ENCODE results near the gene LGR5.
"Not testable (repeated sequence)": the region's sequence is repeated elsewhere in the genome, so short reads cannot be mapped to it uniquely, and the experiment has no call there.

Gene LGR5

DNA sequence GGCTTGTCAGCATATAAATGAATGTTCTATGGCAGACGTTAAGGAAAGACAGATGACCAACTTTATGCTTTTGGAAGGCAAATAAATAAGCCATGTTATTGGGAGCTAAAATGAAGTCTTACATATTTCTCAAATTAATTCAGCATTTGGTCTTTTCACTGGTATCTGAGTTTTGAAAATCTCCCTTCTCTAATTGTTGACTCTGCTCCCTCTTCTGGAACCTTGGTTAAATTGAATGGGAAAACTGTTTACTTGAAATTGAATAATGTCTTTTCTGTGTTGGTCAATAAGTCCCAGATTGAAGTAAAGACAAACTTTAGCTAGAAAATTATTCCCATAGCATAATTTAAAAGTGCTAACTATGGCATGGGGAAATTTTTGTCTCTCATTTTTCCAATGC, 38.7 kb downstream of the LGR5 start:
- no peak for DNase-seq

DNA sequence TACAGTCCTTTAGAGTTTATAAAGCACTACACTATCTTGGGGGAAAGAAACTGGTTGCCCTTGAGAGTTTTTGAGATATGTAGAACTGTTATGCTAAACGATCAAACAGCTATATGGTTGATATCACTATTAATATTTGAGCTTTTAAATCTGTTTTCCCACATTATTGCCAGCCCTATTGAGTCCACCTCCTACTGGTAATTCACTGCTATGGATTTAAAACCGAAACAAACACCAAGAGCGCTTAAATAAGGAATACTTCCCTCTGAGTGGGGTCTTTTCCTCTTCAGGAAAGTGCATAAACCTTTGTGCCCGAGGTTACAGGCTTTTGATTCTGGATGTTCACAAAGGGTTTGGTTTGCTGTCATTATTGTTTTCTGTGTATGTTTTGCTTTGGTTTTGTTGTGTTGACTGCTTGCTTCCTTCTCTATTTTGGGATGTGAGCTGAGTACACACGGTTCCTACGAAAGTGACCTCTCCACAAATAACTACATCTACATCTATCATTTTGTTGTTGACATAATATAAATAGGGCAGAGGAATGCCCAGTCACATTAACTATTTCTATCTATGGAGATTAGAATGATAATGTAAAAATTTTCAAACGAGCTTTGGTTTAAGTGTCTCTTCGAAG, 44.8 kb downstream of the LGR5 start:
- DNase-seq: no peak

DNA sequence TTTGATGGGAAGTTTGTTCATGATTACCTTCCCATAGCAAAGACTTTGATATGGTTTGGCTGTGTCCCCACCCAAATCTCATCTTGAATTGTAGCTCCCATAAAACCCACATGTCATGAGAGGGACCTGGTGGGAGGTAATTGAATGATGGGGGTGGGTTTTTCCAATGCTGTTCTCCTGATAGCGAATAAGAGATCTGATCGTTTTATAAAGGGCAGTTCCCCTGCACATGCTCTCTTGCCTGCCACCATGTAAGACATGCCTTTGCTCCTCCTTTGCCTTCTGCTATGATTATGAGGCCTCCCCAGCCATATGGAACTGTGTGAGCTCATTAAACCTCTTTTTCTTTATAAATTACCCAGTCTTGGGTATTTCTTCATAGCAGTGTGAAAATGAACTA, 51.2 kb downstream of the LGR5 start:
- DNase-seq: not testable (repeated sequence)

DNA sequence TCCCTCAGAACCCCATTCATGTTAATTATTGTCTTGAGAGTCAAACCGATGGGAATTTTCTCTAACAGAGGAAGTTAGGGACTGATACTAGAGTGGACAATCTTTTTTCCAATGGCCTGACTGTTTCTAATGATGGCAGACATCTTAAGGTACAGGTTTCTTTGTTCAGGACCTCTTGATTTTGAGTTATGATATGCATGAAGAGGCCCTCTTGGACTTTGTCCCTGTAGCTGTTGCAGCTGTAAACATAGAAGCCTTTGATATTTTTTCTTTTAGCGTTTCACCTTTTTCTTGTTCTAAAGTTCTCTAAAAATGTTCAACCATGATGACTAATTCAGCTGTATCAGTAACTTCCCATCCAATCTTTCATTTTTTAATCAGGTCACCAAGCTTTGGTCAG, 53.0 kb downstream of the LGR5 start:
- no peak for DNase-seq

DNA sequence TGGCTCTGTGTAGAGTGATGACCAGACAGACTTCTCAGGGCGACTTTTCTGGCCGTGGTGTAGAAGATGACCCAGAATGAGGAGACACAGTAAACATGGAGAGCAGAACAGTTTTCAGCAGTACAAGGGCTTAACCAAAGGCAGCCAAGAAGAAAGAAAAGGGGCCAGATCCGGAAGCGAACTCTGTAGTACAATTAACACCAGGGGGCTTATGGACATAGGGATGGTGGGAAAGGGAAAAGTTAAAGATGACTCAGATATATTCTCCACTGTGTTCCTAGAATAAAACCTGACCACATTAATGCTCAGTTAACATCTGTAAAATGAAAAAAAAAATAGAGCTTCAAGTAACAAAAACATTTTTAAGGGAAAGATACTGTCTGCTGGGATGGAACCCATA, 60.2 kb downstream of the LGR5 start:
- no peak for DNase-seq

DNA sequence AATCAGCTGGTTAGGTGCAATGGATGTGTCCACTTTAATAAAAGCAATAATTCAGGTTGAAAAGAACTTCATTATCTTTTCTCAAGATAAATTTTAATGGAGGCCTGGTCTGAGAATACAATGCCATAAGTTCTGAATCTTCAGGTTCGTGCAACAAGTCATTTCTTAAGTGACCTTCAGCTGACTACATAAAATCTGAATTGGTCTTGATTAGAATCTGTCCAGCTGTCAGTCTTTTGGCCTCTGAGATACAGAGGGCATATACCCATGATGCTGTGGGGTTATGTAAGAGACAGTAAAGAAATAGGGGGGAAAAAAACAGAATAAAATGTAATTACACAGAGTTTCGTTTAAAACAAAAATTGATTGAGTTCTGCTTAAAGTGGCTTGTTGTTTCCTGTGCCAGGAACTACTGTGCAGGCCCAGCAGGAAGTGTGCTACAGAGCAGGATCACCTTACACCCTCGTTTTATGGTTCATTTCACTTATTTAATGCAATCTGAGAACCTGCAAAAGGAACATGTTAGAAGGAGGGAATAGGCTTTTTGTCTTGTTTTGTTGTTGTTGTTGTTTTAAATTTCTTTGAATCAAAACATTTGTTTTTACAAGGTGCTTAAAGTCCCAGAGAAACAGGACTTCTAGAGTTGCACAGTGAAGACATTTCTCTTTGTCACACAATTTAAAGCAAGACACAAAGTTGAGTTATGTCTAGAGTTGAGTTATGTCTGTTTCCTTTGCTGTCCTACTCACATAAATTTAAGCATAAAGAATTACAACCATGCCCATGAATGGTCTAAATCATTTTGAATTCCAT, 64.2 kb downstream of the LGR5 start:
- no peak for DNase-seq

DNA sequence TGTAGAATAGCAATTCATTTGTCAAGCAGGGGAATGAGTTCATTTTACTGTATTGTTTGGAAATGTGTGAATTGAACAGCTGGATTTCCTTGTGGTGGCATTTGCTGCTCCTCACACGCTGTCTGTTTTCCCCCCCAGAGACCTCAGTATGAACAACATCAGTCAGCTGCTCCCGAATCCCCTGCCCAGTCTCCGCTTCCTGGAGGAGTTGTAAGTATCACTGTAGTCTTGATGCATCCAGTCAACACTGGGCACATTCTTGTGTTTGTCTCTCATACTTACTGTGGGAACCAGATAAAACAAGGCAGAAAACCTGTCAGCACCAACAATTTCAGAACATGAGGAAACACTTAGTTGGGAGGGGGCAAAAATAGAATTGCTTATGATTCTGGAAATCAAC, 64.9 kb downstream of the LGR5 start:
- no peak for DNase-seq

DNA sequence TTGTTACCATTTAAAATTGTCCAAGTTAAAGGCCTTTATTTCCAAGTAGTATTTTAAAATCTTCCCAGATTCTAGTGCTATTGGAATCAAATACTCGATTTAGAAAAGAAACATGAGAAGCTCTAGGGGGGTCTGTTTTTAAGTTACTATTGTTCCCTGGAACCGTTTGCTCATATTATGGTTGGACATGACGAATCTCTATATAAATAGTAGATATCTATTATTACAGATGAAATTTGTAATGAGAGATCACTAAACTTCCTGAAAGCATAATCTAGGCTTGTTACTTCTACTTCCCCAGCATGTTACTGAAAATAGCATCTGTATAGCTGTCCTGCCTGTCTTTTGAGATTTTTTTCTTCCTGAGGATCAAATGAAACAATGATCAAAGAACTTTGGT, 70.1 kb downstream of the LGR5 start:
- no peak for DNase-seq

DNA sequence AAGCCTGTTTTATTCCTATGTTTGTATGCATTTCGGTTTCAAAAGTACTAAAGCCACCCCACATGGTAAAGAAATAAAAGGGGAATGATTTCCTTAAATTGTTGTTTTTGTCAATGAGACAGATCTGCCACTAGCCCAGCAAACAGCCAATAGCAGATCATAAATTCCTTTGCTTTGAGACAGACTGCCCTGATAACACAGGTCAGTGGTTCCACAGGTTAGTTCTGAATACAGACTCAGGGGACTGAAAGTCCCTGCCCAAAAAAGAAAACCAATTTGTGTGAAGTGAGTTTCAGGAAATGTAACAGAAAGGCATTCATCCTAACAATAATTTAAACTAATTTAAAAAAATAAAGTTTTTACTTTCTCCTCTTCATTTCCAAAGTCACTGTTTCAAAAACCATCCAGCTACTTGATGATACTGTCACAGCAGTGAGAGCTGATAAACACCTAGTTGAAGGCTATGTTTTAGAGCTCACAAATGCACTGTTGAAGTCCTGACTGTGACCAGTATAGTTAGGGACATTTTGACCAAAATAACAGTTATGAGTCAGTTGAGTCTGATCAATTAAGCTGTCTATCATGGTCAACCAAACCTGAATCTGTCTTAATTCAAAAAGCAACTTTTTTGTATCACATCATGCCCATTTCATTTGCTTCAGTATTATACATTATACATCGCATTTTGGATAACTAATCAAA, 77.7 kb downstream of the LGR5 start:
- DNase-seq: no peak

DNA sequence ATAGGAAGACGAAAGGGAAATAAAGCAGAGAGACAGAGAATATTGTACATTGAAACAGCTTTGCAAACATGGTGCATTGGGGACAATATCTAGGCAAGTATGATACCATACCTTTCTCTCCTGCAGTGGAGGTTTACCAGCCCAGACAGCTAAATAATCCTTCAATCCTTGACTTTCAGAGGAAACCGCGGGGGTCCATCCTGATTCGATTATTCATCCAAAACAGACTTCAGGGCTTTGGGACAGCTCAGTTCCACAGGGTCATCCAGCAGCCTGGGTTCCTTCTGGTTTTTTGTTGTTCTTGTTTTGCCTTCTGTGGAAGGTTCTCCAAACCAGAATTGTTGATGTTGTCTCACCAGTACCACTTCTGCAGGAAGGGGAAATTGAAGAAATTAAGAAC, 81.5 kb downstream of the LGR5 start:
- no peak for DNase-seq

DNA sequence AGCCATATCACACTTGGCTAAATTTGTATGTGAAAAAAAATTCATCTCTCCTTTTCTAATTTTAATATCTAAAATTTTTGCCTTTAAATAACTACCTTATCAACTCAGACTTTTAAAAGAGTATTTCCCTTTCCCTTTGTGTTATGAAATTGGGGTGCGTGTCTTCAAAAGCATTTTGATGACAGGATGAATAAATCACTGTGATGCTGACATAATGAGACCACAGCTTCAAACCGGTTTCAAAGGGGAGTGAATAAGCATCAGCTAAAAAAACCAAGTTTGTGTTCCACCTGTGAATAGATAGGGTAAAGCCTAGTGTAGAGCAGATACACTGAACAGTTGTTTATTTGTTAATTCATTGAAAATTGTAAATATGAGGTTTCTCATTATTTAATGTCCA, 85.0 kb downstream of the LGR5 start:
- DNase-seq: no peak

DNA sequence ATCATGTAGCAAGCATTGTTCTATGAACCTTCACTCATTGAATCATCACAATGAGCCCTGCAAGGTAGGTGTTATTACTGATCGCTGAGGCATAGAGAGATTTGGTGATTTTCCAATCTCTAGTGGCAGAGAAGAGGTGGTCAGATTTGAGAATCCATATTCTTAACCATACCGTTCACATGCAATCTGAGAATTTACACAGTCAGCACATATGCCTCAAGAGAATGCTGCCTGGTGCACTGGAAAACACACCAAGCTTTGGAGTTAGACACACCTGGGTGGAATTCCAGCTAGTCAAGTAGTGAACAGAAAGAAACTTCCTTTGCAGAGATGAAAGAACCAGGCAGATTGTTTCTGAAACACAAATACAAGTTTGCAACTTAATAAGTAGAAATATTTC, 94.1 kb downstream of the LGR5 start:
- DNase-seq: no peak

DNA sequence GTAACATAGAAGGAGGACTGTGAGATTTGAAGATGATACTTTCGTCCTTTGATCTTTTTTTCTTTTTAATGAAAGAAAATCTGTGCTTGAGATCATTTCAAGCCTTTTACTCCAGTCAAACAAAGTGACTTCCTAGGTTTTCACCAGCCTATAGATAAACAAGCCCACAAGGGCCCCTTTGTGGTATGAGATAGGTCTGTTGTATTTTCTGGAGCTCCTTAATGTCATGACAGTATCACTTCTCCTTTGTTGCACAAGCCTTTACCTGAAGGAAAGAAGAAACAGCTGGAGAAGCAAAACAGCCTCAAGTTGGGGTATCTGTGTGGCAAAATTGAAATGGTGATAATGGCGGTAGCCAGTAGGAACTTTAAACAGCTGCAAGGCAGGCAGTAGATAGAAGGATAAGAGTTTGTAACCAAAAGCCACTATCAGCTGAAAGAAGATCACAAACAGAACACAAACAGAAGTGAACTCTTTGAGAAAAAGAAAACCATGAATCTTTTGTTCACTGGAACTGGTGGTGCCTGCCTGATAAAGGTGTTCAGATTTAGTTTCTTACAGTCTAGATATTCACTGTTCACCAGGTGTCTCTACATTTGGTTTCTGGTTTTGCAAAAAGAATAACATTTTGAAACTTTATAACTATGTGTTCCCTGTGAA, 96.8 kb downstream of the LGR5 start:
- no peak for DNase-seq

DNA sequence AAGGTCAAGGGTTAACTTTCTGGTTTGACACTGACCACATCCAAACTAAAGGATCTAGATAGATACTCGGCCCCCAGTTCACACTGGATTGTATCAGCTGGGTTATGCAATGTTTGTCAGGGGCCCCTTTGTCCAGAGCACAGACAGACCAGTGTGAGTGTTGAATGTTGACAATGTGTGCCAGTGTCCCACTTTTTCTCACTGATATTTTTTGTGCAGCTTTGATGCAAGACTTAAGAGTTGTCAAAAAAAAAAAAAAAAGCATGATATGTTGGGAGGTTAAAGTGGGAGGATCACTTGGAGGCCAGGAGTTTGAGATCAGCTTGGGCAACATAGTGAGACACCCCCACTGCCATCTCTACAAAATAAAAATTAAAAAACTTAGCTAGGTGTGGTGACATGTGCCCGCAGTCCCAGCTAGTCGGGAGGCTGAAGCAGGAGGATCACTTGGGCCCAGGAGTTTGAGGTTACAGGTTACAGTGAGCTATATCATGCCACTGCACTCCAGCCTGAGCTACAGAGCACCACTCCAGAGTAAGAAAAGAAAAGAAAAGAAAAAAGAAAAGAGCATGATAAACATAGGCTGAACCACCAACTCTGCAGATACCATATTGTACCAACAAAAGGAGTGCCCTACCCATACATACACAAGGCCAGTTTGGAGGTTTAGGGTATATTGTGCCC, 97.5 kb downstream of the LGR5 start:
- DNase-seq: no peak

DNA sequence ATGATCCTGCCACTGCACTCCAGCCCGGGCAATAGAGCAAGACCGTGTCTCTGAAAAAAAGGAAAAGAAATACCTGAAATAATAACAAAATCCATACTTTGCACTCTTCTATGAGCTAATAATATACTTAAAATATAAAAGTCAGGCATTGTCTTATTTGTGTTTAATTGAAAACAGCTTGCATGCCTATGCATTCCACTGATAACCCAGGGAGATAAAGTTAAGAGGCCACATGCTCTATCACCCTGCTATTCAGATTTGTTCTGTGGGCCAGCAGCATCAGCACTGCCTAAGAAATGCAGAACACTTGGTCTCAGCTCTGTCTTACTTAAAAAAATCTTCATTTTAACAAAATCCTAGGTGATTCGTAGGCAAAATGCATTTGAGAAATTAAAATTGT, 99.2 kb downstream of the LGR5 start:
- DNase-seq: no peak

DNA sequence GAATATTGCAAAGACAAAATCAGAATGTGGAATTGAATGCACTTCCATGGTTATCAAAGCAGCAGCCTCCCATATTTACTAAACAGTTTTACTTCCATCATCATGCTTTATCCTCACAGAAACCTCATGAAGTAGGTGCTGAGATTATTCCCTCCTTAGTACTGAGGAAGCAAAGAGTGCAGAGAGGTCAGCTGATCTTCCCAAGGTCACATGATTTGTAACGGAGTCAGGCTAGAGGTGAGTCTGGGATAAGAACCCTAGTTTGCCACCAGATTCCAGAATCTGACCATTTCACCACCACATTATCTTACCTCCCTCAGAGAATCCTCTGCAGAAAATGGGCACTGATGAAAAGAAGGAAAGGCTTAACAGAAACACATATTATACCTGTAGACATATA, 102.0 kb downstream of the LGR5 start:
- no peak for DNase-seq

DNA sequence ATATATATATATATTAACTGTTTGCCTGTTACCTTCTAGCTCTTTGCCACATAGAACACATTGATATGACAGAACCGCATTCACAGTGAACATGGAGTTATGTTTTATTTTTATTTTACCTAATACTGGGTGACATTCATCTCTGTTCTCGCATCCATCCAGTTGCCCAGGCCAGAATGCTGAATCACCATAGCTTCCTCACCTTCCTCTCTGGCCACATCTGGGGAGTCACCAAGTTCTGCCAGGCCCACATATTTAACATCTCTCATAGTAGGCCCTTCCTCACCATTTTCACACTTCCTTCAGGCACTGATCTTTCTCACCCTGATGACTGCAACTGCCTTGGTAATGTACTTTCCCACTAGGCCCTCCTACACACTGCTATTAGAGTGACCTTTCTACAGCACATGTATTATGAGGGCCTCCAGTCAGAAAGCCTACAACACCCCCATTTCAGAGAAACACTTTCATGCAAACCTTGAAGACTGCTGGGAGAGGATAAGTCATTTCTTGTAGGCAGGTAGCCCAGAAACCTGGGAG, 106.8 kb downstream of the LGR5 start:
- DNase-seq: no peak

DNA sequence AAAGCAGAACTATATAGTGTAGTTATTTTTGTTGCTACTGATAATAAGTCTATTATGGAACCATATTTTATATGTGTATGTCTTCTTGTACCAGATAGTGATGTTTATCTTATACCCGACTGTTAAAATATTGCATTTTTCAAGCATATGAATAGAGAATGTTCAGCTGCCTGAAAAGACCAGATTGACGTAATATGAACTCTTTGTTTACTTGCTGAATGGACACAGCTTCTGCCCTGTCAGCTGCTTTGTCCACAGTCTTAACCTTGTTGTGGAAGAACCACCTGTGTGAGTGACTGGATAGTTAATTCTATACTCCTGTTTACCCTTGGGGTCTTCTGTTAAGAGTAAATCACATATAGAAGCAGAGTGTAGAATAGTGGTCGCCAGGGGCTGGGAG, 109.3 kb downstream of the LGR5 start:
- no peak for DNase-seq

DNA sequence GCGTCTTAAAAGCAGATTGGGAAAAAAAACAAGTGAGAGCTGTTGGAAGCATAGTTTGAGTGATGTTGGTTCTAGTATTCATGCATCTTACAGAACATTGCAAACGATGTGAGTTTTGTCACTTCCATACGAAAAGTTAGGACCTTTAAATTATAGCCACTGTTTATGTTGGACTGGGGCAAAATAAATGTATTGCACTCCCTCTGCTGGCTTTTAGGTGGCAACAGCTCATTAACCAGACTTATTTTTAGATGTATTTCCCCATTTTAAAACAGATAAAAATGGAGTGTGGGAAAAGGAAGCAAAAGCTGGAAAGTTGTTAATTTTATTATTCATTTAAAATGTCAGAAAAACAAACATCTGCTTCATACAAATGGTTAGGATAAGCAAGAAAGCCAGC, 111.9 kb downstream of the LGR5 start:
- DNase-seq: no peak

DNA sequence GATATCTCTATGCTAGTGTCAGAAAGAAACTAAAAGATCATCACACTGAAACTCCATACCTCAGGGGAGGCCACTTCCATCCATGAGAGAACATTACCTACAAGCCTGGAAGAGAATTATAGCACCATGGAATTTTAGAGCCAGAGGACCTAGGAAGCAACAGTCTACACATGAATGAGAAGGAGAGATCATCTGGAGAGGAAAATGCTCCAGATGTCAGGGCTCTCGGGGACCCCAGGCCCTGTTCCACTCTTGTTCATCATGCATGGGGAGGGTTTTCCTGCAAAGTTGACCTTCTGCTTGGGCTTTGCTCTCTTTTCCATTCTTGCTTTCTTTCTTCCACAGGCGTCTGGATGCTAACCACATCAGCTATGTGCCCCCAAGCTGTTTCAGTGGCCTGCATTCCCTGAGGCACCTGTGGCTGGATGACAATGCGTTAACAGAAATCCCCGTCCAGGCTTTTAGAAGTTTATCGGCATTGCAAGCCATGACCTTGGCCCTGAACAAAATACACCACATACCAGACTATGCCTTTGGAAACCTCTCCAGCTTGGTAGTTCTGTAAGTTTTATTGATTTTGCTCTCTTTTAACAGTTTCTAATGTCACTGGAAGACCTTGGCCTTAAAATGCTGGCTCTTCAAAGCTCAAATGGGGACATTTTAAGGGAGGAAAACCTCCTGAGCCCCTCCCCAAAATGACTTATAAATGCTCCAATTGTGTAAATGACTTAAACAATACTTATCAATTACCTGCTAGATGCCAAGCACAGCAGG, 113.3 kb downstream of the LGR5 start:
- no peak for DNase-seq

DNA sequence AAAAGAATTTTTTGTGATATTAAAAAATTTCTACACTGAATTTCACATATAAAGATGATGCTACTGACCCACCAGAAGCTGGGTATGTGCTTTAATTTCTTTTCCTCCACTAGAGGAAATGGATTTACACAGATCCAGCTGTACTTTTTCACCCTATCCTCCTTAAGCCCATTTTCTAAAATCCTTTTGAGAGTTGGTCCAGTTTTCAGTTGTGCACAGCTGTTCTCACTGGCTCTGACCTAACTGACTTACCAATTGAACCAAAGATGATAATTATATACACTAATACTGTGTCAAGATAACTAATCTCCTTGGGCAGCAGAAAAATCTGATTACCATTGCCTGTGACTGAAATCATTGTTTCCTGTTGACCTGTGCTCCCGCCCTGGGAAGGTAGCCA, 115.6 kb downstream of the LGR5 start:
- no peak for DNase-seq

DNA sequence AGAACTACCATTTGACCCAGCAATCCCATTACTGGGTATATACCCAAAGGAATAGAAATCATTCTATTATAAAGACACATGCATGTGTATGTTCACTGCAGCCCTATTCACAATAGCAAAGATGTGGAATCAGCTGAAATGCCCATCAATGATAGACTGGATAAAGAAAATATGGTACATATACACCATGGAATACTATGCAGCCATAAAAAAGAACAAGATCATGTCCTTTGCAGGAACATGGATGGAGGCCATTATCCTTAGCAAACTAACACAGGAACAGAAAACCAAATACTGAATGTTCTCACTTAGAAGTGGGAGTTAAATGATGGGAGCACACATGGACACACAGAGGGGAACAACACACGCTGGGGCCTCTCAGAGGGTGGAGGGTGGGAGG, 116.2 kb downstream of the LGR5 start:
- DNase-seq: not testable (repeated sequence)
